Neuronal stem cell (in vitro differentiated cells): Measurements from ENCODE around the gene MSH6.

ENCODE experiments used
- DNase-seq: peaks from one replicate; pipeline ENCODE4 v3.0.0-alpha.2; 2013; ENCODE audit warnings: low spot score
- H2AFZ ChIP-seq: one replicate; pipeline ENCODE4 v1.6.1; 2013; ENCODE audit warnings: mild to moderate bottlenecking, low read length, inconsistent platforms
- H2AK5ac ChIP-seq: 2 replicates; pipeline ENCODE4 v1.6.1; 2013; ENCODE audit warnings: low read depth, mild to moderate bottlenecking, inconsistent platforms, low read length, moderate library complexity, mixed read lengths
- H2BK120ac ChIP-seq: 2 replicates; pipeline ENCODE4 v1.6.1; 2013; ENCODE audit warnings: low read depth, mild to moderate bottlenecking, inconsistent platforms, low read length, moderate library complexity, mixed read lengths
- H2BK12ac ChIP-seq: one replicate; pipeline ENCODE4 v1.6.1; 2013; ENCODE audit warnings: low read length, inconsistent platforms
- H2BK15ac ChIP-seq: 2 replicates; pipeline ENCODE4 v1.6.1; 2013; ENCODE audit warnings: mild to moderate bottlenecking, low read length, inconsistent platforms, mixed read lengths
- H2BK5ac ChIP-seq: one replicate; pipeline ENCODE4 v1.6.1; 2013; ENCODE audit warnings: inconsistent platforms, mild to moderate bottlenecking, low read length, moderate library complexity
- H3K14ac ChIP-seq: one replicate; pipeline ENCODE4 v1.6.1; 2013; ENCODE audit warnings: low read length, inconsistent platforms
- H3K18ac ChIP-seq: 2 replicates; pipeline ENCODE4 v1.6.1; 2013; ENCODE audit warnings: low read length, inconsistent platforms
- H3K23ac ChIP-seq: 2 replicates; pipeline ENCODE4 v1.6.1; 2013; ENCODE audit warnings: low read depth, mild to moderate bottlenecking, mixed read lengths, low read length, inconsistent platforms; ENCODE audit not compliant: poor library complexity
- H3K27ac ChIP-seq: replicated peaks from 3 replicates; pipeline ENCODE4 v1.5.1; 2013; ENCODE audit warnings: low read length, inconsistent platforms
- H3K27me3 ChIP-seq, 3 experiments: 2 replicates each; pipeline ENCODE4 v1.6.1; 2013; ENCODE audit warnings: low read length in 3 of 3, mild to moderate bottlenecking in 2 of 3, inconsistent platforms in 1 of 3, low read depth in 1 of 3, mixed read lengths in 1 of 3, moderate library complexity in 1 of 3; ENCODE audit not compliant: control insufficient read depth in 3 of 3, insufficient read depth in 3 of 3
- H3K36me3 ChIP-seq, 2 donors: replicated peaks in 1 of 2; 2 replicates each; pipeline ENCODE4 v1.6.1; 2013; ENCODE audit warnings: low read length in 2 of 2; ENCODE audit not compliant: control insufficient read depth in 2 of 2, insufficient read depth in 2 of 2
- H3K4ac ChIP-seq: 2 replicates; pipeline ENCODE4 v1.6.1; 2013; ENCODE audit warnings: inconsistent platforms, mild to moderate bottlenecking, low read length, moderate library complexity
- H3K4me1 ChIP-seq, 2 donors: 1 replicate in 1 of 2; 2 replicates in 1 of 2; pipeline ENCODE4 v1.6.1; 2013; ENCODE audit warnings: low read length in 2 of 2, low read depth in 1 of 2; ENCODE audit not compliant: control insufficient read depth in 2 of 2, insufficient read depth in 1 of 2
- H3K4me2 ChIP-seq: one replicate; pipeline ENCODE4 v1.6.1; 2013; ENCODE audit warnings: mild to moderate bottlenecking, low read length, inconsistent platforms; ENCODE audit not compliant: insufficient read depth, poor library complexity, severe bottlenecking
- H3K4me3 ChIP-seq, 2 donors: 2 replicates each; pipeline ENCODE4 v1.5.1; 2013; ENCODE audit warnings: low read length in 2 of 2, mild to moderate bottlenecking in 2 of 2, inconsistent platforms in 1 of 2, moderate library complexity in 1 of 2
- H3K79me1 ChIP-seq: one replicate; pipeline ENCODE4 v1.6.1; 2013; ENCODE audit warnings: low read depth, mild to moderate bottlenecking, inconsistent platforms, low read length, moderate library complexity
- H3K9ac ChIP-seq: one replicate; pipeline ENCODE4 v1.6.1; 2013; ENCODE audit warnings: mild to moderate bottlenecking, low read depth, low read length, inconsistent platforms; ENCODE audit not compliant: poor library complexity
- H3K9me3 ChIP-seq, 2 donors: replicated peaks in 1 of 2; 2 replicates each; pipeline versions ENCODE3 to v1.6.1; 2013; ENCODE audit warnings: low read length in 2 of 2, mild to moderate bottlenecking in 2 of 2, inconsistent platforms in 1 of 2, low read depth in 1 of 2, mixed read lengths in 1 of 2, moderate library complexity in 1 of 2; ENCODE audit not compliant: control insufficient read depth in 2 of 2, insufficient read depth in 1 of 2
- H4K8ac ChIP-seq: one replicate; pipeline ENCODE4 v1.6.1; 2013; ENCODE audit warnings: low read depth, mild to moderate bottlenecking, inconsistent platforms, low read length, moderate library complexity
- H4K91ac ChIP-seq: one replicate; pipeline ENCODE4 v1.6.1; 2013; ENCODE audit warnings: low read length, low read depth, mild to moderate bottlenecking, inconsistent platforms; ENCODE audit not compliant: poor library complexity
- WGBS, 2 donors: extraction: QIAGEN DNeasy Blood & Tissue Kit; methylation state at CpG; one replicate each; pipeline ENCODE4 v1.1.7; 2013; ENCODE audit warnings: missing lambda C conversion rate in 2 of 2, mixed read lengths in 1 of 2; ENCODE audit not compliant: insufficient read length in 2 of 2, insufficient replicate concordance in 1 of 2; ENCODE audit errors: extremely low coverage in 2 of 2; 5-methylcytosine and 5-hydroxymethylcytosine counted together

Gene MSH6

GRCh38 chr2:47818777-47819176 lies 35.8 kb downstream of the MSH6 start:
- no peak for DNase-seq
- H2BK120ac ChIP-seq = no peak overlapping the region
- no peak overlapping the region for H3K23ac ChIP-seq
- H3K27me3 ChIP-seq = no peaks in the 10 kb centered on the region
- H2BK12ac ChIP-seq = no peak overlapping the region
- no peak overlapping the region for H4K8ac ChIP-seq
- H2BK15ac ChIP-seq = no peak overlapping the region
- H3K4ac ChIP-seq = no peak overlapping the region
- H2AK5ac ChIP-seq = no peak overlapping the region
- H2BK5ac ChIP-seq = no peak overlapping the region
- WGBS, 2 donors = no CpG with 5 or more reads among the region's 2 CpGs
- no peak overlapping the region for H3K4me2 ChIP-seq
- H3K9ac ChIP-seq = no peak overlapping the region
- H3K18ac ChIP-seq = no peak overlapping the region
- no peak overlapping the region for H3K4me3 ChIP-seq
- H3K14ac ChIP-seq = no peak overlapping the region
- no peak overlapping the region for H4K91ac ChIP-seq
- H2AFZ ChIP-seq = no peak overlapping the region
- H3K79me1 ChIP-seq = no peaks in the 10 kb centered on the region
- H3K4me1 ChIP-seq = no peaks in the 10 kb centered on the region
- H3K9me3 ChIP-seq = peaks cover 0 to 5% of the 10 kb centered on the region in 2 donors
- H3K27ac ChIP-seq = no peak overlapping the region
- peaks cover 19 to 95% of the 10 kb centered on the region in 2 donors for H3K36me3 ChIP-seq

- Histone ChIP-seq H2BK12ac (no peak overlapping the region), H3K9me3 (peaks cover 0 to 5% of the 10 kb centered on the region in 2 donors), H2AK5ac (no peak overlapping the region), H3K27ac (no peak overlapping the region), H4K8ac (no peak overlapping the region), H2AFZ (no peak overlapping the region), H3K4me2 (no peak overlapping the region), H4K91ac (no peak overlapping the region), H3K9ac (no peak overlapping the region), H2BK5ac (no peak overlapping the region), H3K36me3 (peaks cover 22 to 97% of the 10 kb centered on the region in 2 donors), H3K23ac (no peak overlapping the region), H3K18ac (no peak overlapping the region), H3K27me3 (no peaks in the 10 kb centered on the region), H3K79me1 (no peaks in the 10 kb centered on the region), H3K4me3 (no peak overlapping the region), H2BK120ac (no peak overlapping the region), H3K4ac (no peak overlapping the region), H3K14ac (no peak overlapping the region), H3K4me1 (no peaks in the 10 kb centered on the region), H2BK15ac (no peak overlapping the region)
- no peak for DNase-seq
- no CpG with 5 or more reads among the region's 3 CpGs for WGBS, 2 donors
Observed at GRCh38 chr2:47819834-47820233, 36.9 kb downstream of the MSH6 start.

- Histone ChIP-seq H3K4me1 (no peaks in the 10 kb centered on the region), H3K79me1 (no peaks in the 10 kb centered on the region), H2AFZ (no peak overlapping the region), H3K4me3 (no peak overlapping the region), H4K91ac (no peak overlapping the region), H2BK120ac (no peak overlapping the region), H3K9ac (no peak overlapping the region), H3K27me3 (no peaks in the 10 kb centered on the region), H4K8ac (no peak overlapping the region), H3K18ac (no peak overlapping the region), H3K4ac (no peak overlapping the region), H3K9me3 (no peaks in the 10 kb centered on the region), H3K23ac (no peak overlapping the region), H3K27ac (no peak overlapping the region), H2AK5ac (no peak overlapping the region), H2BK12ac (no peak overlapping the region), H2BK5ac (no peak overlapping the region), H3K4me2 (no peak overlapping the region), H3K36me3 (peaks cover 15 to 96% of the 10 kb centered on the region in 2 donors), H3K14ac (no peak overlapping the region), H2BK15ac (no peak overlapping the region)
- no peak for DNase-seq
Observed at GRCh38 chr2:47822518-47822917, 39.6 kb downstream of the MSH6 start.

GRCh38 chr2:47833516-47833968 lies 50.6 kb downstream of the MSH6 start:
- Histone ChIP-seq H3K27ac (no peak overlapping the region), H2BK15ac (no peak overlapping the region), H3K9ac (no peak overlapping the region), H3K4me1 (no peaks in the 10 kb centered on the region), H3K18ac (no peak overlapping the region), H3K4ac (no peak overlapping the region), H3K36me3 (peaks cover 11 to 100% of the 10 kb centered on the region in 2 donors), H4K91ac (no peak overlapping the region), H4K8ac (no peak overlapping the region), H2AK5ac (no peak overlapping the region), H2BK5ac (no peak overlapping the region), H3K4me3 (no peak overlapping the region), H3K79me1 (peaks cover 1% of the 10 kb centered on the region), H2AFZ (no peak overlapping the region), H3K4me2 (no peak overlapping the region), H3K27me3 (no peaks in the 10 kb centered on the region), H2BK12ac (no peak overlapping the region), H3K14ac (no peak overlapping the region), H3K9me3 (no peaks in the 10 kb centered on the region), H2BK120ac (no peak overlapping the region), H3K23ac (no peak overlapping the region)
- no peak for DNase-seq
- WGBS, 2 donors = no CpG with 5 or more reads among the region's 2 CpGs
